Smooth muscle cell (in vitro differentiated cells): ENCODE results near the gene KNDC1. TPM values are rescaled to one million over a fixed set of nuclear protein-coding genes. Genes with fewer than 3 reads are reported as not detected.
A peak's percentile ranks its signal among the peaks of the same experiment; 100 is the strongest.

Experiments
- DNase-seq: peaks from one replicate; lab custom pipeline; 2025; ENCODE audit not compliant: unreplicated experiment; lab: John Stamatoyannopoulos, UW
- H2AFZ ChIP-seq: fragments of 200-600 bp; sonication (generic); 2 replicates; pipeline ENCODE4 v1.6.0; 2016; ENCODE audit warnings: antibody characterized with exemption, low read depth, mild to moderate bottlenecking
- H3F3A ChIP-seq: fragments of 200-600 bp; sonication (generic); 2 replicates; pipeline ENCODE4 v1.6.0; 2017; ENCODE audit warnings: antibody characterized with exemption, low read depth
- H3K27ac ChIP-seq: fragments of 200-600 bp; sonication (generic); 2 replicates; pipeline ENCODE4 v1.5.1; 2016; ENCODE audit warnings: low read depth, mild to moderate bottlenecking
- H3K27me3 ChIP-seq: fragments of 200-600 bp; sonication (generic); 2 replicates; pipeline ENCODE4 v1.6.1; 2016; ENCODE audit warnings: low read depth, mild to moderate bottlenecking
- H3K36me3 ChIP-seq: fragments of 200-600 bp; sonication (generic); 2 replicates; pipeline ENCODE4 v1.5.1; 2016; ENCODE audit warnings: low read depth
- H3K4me1 ChIP-seq: fragments of 200-600 bp; sonication (generic); 2 replicates; pipeline ENCODE4 v1.5.1; 2016; ENCODE audit warnings: low read depth
- H3K4me2 ChIP-seq: fragments of 200-600 bp; sonication (generic); 2 replicates; pipeline ENCODE4 v1.6.0; 2016; ENCODE audit warnings: mild to moderate bottlenecking
- H3K4me3 ChIP-seq: fragments of 200-600 bp; sonication (generic); 2 replicates; pipeline ENCODE4 v1.5.1; 2016; ENCODE audit warnings: mild to moderate bottlenecking
- H3K79me2 ChIP-seq: fragments of 200-600 bp; sonication (generic); 2 replicates; pipeline ENCODE4 v1.6.0; 2016; ENCODE audit warnings: low read depth, mild to moderate bottlenecking
- H3K9ac ChIP-seq: fragments of 200-600 bp; sonication (generic); 2 replicates; pipeline ENCODE4 v1.6.0; 2016; ENCODE audit warnings: low read depth
- H3K9me3 ChIP-seq: fragments of 200-600 bp; sonication (generic); replicated peaks from 2 replicates; pipeline ENCODE4 v1.5.1; 2016; ENCODE audit warnings: low read depth
- H4K20me1 ChIP-seq: fragments of 200-600 bp; sonication (generic); 2 replicates; pipeline ENCODE4 v1.6.0; 2016; ENCODE audit warnings: low read depth
- WGBS: methylation state at CpG from one replicate; pipeline ENCODE4 v1.1.7; 2016; ENCODE audit warnings: low lambda C conversion rate; 5-methylcytosine and 5-hydroxymethylcytosine counted together
- polyA plus RNA-seq: library from polyadenylated mRNA; unstranded; fragments of >200 nt; fragmentation: Nextera tagmentation; extraction: Ambion mirVana; gene quantifications from 2 replicates; pipeline ENCODE4 v1.2.1, GENCODE V29; 2016
- total RNA-seq: library from RNA; depleted of rRNA; stranded (reverse); fragments of >200 nt; gene quantifications from 2 replicates; pipeline ENCODE4 v1.2.3, GENCODE V29; 2014
- TF ChIP-seq, protein P1 (sequence below): fragments of 200-600 bp; sonication (generic); IDR thresholded peaks from 2 replicates; pipeline ENCODE4 v1.5.1; 2017; ENCODE audit warnings: borderline replicate concordance, mild to moderate bottlenecking, antibody characterized with exemption; ENCODE audit not compliant: insufficient read depth, poor library complexity, severe bottlenecking

Gene KNDC1
- total and polyA plus RNA-seq, 2 experiments from 2014 or later, result 2.3 to 3.1 TPM

DNA sequence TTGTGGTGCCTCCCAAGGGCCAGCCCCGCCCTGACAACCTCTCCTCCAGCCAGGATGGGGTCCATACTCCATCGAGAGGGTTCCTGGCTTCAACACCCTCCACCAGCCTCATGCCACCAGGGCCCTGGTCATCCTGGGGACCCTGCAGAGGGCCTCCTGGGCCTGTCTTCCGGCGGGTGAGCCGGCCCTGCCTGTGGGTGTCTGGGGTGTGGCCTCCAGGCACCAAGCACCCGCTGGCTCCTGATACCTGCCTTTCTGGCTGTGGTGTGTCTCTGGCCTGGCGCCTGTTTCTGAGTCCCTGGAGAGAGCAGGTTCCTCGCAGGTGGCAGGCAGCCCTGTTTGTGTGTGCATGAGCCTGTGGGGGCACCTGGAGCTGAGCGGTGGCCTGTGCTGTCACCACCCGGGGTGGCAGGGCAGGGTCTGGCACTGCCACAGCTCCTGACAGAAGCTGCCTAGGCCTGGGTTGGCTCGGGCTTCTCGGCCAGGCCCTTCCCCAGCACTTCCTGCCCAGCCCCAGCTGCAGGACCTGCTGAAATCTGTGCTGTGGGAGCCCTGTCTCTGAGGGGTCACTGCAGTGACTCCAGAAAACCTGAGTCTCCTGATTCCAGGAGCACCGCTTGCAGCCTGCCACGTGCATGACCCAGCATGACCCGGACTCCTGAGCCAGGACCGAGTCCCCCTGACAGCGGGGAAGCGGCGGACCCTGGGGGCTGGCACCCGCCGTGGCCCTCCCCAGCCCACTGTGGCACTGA is 98.2 kb downstream of the KNDC1 start:
- peak overlapping the region; percentile 88 for H3K27ac ChIP-seq
- no peak for DNase-seq
- no peaks in the 10 kb centered on the region for H3K9me3 ChIP-seq
- H3K4me1 ChIP-seq, result peaks cover 24% of the 10 kb centered on the region
- no peaks in the 10 kb centered on the region for H4K20me1 ChIP-seq
- 83% methylated on average over 21 of the region's 21 CpGs for WGBS
- no peak overlapping the region for H3K4me3 ChIP-seq
- peak overlapping the region; percentile 79 for H3K4me2 ChIP-seq
- H3K36me3 ChIP-seq, result no peaks in the 10 kb centered on the region
- H3K9ac ChIP-seq, result peak overlapping the region; percentile 53
- H3K79me2 ChIP-seq, result no peaks in the 10 kb centered on the region
- H3F3A ChIP-seq, result no peaks in the 10 kb centered on the region
- H3K27me3 ChIP-seq, result no peaks in the 10 kb centered on the region
- TF ChIP-seq, protein P1, sequence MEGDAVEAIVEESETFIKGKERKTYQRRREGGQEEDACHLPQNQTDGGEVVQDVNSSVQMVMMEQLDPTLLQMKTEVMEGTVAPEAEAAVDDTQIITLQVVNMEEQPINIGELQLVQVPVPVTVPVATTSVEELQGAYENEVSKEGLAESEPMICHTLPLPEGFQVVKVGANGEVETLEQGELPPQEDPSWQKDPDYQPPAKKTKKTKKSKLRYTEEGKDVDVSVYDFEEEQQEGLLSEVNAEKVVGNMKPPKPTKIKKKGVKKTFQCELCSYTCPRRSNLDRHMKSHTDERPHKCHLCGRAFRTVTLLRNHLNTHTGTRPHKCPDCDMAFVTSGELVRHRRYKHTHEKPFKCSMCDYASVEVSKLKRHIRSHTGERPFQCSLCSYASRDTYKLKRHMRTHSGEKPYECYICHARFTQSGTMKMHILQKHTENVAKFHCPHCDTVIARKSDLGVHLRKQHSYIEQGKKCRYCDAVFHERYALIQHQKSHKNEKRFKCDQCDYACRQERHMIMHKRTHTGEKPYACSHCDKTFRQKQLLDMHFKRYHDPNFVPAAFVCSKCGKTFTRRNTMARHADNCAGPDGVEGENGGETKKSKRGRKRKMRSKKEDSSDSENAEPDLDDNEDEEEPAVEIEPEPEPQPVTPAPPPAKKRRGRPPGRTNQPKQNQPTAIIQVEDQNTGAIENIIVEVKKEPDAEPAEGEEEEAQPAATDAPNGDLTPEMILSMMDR, result no peak
- H2AFZ ChIP-seq, result no peak overlapping the region

DNA sequence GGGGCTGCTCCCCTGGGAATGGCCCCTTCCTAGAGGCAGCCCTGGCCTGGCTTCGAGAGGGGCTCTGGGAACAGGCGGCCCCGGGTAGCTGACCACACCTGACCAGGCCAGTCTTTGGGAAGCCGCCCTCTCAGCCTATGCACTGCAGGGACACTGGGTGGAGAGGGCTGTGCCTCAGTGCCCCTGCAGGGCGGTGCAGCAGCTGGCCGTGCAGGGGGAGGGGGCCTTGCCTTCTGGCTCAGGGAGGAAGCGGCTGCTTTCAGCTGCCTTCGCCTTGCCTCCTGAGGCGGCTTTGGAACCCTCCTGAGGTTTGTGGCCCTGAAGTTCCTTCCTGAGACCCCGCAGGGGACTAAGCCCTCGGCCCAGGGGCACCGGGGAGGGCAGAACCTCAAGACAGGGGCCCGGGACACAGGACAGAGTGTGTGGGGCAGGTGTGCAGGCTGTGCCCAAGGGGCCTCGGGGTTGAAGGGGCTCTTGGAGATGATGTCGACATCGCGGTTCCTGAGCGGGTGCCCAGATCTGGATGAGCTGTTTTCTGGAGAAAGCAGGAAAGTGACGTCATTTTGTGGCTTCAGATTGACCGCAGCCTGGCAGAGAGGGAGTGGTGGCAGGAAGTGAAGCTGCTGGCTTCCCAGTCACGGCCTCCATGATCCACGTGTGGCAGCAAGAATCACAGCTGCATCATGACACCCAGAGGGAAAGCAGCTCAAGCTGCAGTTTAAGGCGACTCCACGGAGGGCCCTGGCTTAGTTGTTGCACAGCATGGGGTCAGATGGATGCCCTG is 99.0 kb downstream of the KNDC1 start:
- Histone ChIP-seq H3K27me3 (no peaks in the 10 kb centered on the region), H4K20me1 (no peaks in the 10 kb centered on the region), H3K4me1 (peaks cover 24% of the 10 kb centered on the region), H3K9me3 (no peaks in the 10 kb centered on the region), H3K4me2 (peak overlapping the region; percentile 79), H3F3A (no peaks in the 10 kb centered on the region), H3K4me3 (no peak overlapping the region), H2AFZ (no peak overlapping the region), H3K9ac (peak overlapping the region; percentile 53), H3K79me2 (no peaks in the 10 kb centered on the region), H3K36me3 (no peaks in the 10 kb centered on the region), H3K27ac (peak overlapping the region; percentile 88)
- TF ChIP-seq, protein P1, result no peak
- peak; percentile 61 for DNase-seq
- WGBS, result 49% methylated on average over 24 of the region's 24 CpGs

DNA sequence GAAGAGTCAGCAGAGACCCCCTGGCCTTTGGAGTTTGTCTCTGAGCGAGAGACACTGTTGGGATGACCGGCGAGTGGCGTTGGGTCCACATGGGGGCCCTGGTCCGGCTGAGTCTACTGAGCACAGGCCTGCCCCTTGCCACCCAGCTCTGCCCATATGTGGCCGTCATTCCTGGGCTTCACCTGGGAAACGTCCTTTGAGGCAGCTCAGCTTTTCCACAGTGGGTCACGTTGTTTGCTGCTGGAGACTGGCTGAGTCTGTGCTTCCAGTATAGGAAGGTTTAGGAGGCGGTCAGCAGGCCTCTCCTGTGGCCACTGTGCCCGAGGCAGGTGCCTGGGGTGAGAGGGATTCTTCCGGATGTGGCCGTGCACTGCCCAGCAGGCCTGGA is 99.6 kb downstream of the KNDC1 start:
- Histone ChIP-seq H3K4me1 (peaks cover 24% of the 10 kb centered on the region), H3K4me2 (peak overlapping the region; percentile 48), H3K27ac (peak overlapping the region; percentile 75), H3K27me3 (no peaks in the 10 kb centered on the region), H4K20me1 (no peaks in the 10 kb centered on the region), H2AFZ (no peak overlapping the region), H3K79me2 (no peaks in the 10 kb centered on the region), H3K36me3 (no peaks in the 10 kb centered on the region), H3K4me3 (no peak overlapping the region), H3F3A (no peaks in the 10 kb centered on the region), H3K9me3 (no peaks in the 10 kb centered on the region), H3K9ac (peak overlapping the region; percentile 32)
- WGBS, result 77% methylated on average over 12 of the region's 12 CpGs
- TF ChIP-seq, protein P1, result no peak
- no peak for DNase-seq
